Right ventricle myocardium superior (tissue), 1 donor: Measurements from ENCODE around the gene F8. TPM values are rescaled to one million over a fixed set of nuclear protein-coding genes. Genes with fewer than 3 reads are reported as not detected.
A peak's percentile ranks its signal among the peaks of the same experiment; 100 is the strongest.

Experiments used
- ATAC-seq: fragments of 200-7000 bp; cut with Tn5 transposase; one replicate; pipeline ENCODE4 v1.9.1; 2020; ENCODE audit warnings: mild to moderate bottlenecking; ENCODE audit not compliant: poor library complexity
- DNase-seq: peaks from one replicate; pipeline ENCODE4 v3.0.0-alpha.2; 2020
- intact Hi-C: fragments of 100-400 bp; cut with DNase I; formaldehyde crosslinking; loops from one replicate; pipeline ENCODE4 v1.11.2; 2022
- microRNA-seq: library from miRNA; unstranded; fragments of <30 nt; microRNA quantifications from one replicate; pipeline ENCODE4 v1.2.0, GENCODE V29; 2020
- total RNA-seq: library from RNA; stranded (reverse); fragmentation: NEBNext Ultra II Directional; extraction: Animal tissue kit (Norgen Biotek cat#: 25700); gene quantifications from one replicate; pipeline ENCODE4 v1.2.1, GENCODE V29; 2021
- donor health status: DM: no; HTN: yes; CAD: no; lungs with severe emphysema.

The F8 gene
- total RNA-seq, 1 donor from 2014 or later, result 38.9 TPM

DNA sequence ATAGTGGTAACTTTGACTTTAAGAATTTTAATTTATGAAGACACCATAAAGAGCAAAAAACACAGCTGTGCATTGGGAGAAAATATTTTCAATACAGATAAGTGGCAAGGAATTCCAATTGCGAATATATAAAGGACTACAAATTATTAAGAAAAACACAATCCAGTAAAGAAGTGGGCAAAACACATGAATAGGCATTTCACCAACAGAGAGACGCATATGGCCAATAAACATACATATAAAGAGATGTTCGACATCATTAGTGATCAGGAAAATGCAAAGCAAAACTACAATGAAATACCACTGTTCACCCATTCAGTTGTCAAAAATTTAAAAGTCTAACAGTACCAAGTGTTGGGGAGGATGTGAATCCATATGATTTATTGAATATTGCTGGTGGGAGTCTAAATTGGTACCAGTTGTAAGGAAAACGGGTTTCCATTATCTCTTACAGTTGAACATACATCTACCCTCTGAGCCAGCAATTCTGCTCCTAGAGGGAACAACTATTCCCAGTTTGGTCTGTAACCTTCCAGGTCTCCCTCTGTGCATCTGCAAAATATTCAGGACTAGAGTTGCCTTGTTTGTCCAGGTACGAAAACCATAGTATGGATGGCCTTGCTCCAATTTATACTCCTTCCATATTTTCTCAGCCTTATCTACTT is 215.6 kb downstream of the F8 start:
- intact Hi-C loops, result no loop called here
- ATAC-seq (no peak), DNase-seq (no peak)

DNA sequence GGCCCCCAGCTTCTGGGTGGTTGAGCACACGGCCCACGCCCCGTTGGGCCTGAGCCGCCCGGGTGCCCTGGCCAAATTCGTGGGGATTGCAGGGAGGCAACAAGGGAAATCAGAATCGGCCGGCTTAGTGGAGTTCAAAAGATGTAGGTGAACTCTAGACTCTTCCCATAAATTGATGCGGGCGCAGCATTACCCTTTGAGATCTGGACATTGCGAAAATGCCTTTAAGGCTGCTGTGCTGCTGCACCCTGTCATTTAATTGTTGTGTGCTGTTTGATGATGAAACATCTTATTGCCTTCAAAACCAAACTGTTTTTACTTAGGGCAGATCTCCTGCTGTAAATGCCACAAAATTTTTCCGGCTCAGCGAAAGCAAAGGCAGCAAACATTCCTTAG is 216.8 kb downstream of the F8 start:
- peak; percentile 31 for ATAC-seq
- intact Hi-C loops, result no loop called here
- DNase-seq, result no peak

DNA sequence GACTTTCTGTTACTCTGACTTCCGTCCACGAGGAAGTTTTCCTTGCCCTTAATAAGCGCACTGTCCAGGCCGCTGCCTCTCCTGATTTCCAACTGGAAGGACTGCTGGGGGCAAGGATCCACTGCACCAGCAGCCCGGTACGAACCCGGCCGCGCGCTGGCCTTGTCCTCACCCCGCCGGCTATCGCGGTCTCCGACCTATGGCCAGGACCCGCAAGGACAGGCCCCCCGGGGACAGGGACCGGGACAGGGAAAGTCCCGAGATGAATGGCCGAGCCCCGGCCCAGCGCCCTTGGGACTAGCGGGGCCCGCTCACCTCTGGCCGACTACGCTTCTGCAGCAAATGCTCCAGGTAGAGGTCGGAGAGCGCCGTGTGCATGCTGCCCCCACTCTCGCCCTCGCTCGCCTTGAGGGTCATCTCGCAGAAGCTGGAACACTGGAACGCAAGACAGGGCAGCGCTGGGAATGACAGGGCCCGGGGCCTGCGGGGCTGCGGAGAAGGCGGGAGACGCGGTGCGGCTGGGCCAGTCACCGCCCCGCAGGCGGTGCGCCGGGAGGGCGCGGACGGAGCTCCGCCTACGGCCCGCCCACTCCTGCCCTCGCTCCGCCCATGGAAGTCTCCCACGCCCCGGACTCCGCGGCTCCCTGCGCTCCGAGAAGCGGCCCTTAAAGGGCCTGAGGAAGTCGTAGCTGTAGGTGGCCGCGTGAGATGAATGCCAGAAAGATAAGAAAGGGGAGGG is 217.4 kb downstream of the F8 start, which contains the start of gene MPP1:
MPP1 (minus strand) TSS at position 529 of the 739 bp plus-strand sequence; CDS start at position 417, 112 bp downstream.
- ATAC-seq (peak; percentile 99), DNase-seq (peak; percentile 85)
- intact Hi-C loops, result no loop called here

DNA sequence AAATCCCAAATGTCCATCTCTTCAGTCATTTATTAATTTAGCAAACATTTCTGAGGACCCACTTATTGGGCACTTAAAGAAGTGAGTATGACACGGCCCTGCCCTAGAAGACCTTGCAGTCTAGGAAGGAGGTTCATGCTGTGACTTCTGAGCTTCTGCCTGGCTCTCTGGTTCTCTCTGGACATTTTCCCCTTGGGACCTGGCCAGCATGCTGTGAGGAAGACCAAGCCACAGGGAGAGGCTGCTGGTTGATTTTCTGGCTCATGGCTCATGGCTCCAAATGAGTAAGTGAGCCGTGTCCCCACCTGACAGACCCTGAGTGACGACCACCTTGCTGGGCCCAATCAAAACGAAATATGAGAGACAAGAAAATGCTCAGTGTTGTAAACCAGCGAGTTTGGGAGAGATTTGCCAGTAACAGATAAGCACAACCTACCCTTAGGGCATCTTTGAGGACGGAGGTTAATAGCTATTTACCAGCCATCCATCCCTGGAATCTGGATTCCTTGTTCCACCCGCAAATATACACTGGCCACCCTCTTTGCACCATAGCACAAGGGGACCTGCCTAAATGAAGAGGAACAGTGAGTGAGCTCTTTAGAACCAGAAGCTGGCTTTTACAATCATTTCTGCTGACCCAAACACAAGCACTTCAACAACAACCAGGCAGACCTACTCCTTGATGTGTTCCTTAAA is 218.1 kb downstream of the F8 start:
- DNase-seq (no peak), ATAC-seq (peak; percentile 3)
- intact Hi-C loops, result no loop called here

DNA sequence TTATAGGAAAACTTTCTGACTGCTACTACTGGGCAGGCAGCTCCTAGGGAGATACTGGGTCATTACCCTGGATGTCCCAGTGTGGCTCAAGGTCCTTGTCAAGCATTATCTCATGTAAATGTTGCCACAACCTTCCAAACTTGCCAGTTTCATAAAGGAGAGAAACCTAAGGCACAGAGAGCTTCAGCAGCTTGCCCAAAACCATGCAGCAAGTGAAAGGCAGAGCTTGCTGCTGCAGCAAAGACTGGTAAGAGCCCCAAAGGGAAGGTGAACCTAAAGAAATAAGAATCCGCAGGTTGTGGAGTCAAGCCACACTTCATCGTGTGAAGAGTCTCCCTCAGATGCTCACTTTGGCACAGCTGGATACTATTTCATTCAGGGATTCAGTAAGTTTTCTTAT is 219.6 kb downstream of the F8 start:
- DNase-seq (no peak), ATAC-seq (no peak)
- intact Hi-C loops, result no loop called here

DNA sequence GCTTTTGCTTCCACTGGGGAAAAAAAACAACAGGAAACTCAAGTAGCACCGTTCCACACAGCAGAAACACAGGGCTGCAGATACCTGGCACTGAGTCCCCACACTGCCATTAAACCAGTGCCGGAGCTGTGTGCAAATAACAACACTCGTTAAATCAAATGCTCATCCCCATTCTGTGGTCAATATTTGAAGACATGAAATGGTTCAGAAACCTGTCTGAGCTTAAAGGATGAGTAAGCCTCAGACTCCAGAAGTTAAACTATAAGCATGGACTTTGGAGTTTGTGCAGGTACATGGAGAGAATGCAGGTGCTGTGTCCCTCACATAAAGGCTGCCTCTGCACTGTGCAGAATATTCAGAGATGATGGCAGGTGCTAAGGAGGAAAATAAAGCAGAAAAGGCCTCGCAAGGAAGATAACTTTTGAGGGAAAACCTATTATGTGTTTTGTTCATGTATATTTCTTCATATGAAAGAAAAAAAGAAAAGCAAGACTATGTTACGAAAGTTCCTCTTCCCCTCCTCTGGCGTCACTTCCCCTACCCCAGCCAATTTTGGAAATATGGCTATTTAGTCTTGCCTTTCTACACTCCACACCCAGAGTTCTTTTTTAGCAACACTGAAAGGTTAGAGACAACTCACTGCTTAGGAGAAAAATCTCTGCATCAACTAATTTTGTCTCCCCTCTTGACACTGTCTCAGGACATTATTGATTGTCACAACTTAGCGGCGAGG is 221.9 kb downstream of the F8 start:
- intact Hi-C loops, result no loop called here

DNA sequence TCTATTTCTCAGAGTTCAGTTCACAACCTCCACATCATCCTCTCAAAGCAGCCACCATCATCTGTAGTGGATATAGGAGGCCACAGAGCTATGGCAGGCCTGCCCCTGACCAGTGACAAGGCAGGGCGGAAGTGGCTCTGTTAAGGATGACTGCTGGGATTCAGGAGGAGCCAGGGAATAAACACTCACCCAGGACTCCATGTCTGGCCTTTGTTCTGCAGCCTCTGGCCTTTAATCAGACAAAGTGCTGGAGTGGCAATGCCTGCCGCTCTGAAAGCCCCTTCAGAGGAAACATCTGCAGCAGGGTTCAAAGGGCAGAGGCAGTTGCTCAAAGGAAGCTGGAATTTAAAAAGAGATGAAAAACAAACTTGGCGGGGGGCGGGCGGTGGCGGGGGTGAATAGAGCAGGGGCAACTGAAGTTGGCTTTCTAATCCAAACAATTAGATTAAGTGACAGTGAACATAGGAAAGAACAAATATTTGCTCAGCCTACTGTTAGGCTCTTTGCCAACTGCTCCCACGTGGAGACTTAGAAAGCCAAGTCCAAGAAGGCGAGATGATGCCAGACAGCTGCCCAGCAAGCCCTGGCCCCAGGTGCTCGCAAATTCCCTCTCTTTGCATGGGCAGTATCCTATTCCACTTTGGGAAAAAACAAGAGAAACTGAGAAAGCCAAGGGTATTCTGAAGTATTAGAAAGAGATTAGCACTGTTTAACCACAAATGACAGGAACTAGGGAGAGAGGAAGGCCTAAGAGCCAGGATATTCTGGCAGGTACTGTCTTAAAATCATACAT is 222.8 kb downstream of the F8 start:
- intact Hi-C loops, result no loop called here
- ATAC-seq (no peak), DNase-seq (no peak)

More for the DNA sequence above, 221.9 kb downstream of the F8 start:
- DNase-seq (no peak), ATAC-seq (no peak)

DNA sequence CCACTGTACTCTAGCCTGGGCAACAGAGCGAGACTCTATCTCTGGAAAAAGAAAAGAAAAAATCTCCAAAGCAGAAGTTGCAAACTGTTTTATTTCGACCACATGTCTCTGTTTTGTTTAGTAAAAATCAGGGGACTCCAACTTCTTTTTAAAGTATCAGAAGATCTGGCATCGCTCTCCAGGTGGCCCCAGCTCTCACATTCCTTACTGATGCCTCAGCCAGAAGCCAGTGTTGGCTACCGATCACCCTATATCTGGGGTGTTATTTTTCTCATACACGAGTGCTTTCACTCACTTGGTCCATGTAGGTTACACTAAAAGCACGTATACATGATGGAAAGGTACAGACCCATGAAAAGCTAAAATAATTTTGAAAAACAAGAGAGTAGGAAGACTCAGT is 225.5 kb downstream of the F8 start:
- ATAC-seq (no peak), DNase-seq (no peak)
- intact Hi-C loops, result no loop called here

DNA sequence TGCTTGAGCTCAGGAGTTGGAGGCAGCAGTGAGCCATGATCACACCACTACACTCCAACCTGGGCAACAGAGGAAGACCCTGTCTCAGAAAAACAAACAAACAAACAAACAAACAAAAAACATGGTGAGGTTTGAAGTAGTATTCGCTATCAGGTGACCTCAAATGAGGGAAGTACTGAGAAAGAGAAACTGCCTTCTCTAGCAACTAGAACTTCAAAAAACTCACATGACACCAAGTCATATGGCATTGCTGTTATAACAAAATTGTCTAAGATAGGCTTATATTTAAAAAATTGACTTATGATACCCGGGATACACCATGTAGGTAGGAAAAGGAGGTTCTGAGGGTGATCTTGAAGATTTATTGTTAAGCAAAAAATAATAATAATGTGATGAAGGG is 227.5 kb downstream of the F8 start:
- ATAC-seq (no peak), DNase-seq (no peak)
- intact Hi-C loops, result no loop called here

DNA sequence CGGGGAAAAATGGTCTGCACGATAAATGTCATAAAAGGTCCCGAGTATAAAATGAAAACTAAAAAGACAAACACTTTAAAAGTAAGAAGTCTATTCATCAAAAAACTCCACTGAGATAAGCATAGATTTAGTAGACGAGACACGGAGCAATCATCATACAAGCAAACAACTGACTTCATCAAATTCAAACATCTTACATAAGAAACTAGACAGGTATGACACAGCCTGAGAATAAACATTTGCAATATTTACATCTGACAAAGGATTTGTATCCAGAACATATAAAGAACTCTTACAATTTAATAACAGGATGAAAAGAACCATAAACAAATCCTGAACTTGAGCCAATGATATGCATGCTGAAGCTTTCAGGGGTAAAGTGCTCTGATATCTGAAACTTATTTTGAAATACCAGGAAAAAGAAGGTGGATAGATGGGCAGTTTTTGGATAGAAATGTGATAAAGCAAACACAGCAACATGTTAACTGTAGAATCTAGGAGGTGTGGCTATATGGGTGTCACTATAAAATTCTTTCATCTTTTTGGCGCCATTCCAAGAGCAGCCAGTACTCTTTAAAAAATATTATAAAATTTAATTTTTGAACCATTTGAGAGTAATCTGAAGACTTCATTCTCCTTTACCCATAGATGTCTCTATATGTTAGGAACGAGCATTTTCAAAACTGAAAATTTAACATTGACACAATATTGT is 229.3 kb downstream of the F8 start:
- DNase-seq (no peak), ATAC-seq (no peak)
- intact Hi-C loops, result no loop called here

DNA sequence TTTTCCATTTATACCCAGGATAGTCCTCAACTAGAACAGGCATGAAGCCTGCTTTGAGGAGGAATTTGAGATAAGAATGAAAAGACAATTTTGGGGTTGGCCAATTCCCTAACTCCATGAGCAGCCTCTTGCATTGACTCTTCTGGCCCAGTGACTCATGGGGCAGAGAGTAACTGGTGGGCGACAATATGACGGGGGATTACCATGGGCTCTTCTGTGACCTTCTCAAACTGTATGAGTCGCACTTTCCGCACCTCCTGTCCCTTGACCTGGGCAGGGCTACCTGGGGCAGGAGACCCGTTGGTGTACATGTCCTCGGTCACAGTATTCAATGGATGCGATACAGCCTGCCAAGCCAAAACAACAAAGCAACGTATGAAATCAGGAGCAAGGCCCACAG is 230.6 kb downstream of the F8 start:
- DNase-seq, result no peak
- intact Hi-C loops, result no loop called here
- ATAC-seq, result no peak

DNA sequence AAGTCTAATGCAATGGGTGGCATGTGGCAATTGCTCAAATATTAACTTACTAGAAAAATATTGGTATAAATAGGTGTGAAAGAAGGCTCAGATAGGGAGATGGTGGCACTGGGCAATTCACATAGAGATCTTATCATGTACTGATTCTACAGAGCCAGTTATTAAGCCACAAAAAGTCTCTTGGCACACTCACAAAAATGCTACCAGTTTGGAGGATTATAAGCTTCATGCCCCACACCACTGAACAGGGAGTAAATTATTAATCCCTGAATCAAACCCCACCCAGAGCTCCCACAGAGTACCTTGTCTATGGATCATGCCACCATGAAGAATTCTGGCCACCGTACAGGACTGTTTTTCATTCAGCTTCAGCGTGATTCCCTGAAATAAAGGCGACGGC is 231.1 kb downstream of the F8 start:
- intact Hi-C loops, result no loop called here
- ATAC-seq (no peak), DNase-seq (no peak)

Small RNAs within 50 kb of the gene (microRNA-seq; reads per million reads assigned to microRNA genes)
- gene MIR1184-1, result not detected

Other genes with a start within 250 kb of the F8 start
- gene MPP1, start 217.2 kb downstream of the F8 start, total RNA-seq, result 37.7 TPM
- gene SMIM9, start 188.1 kb downstream of the F8 start, total RNA-seq, result not detected
- 29.6 TPM for gene F8A1, start 136.4 kb downstream of the F8 start, total RNA-seq
- gene FUNDC2, start 4.1 kb upstream of the F8 start, total RNA-seq, result 366 TPM
- 23.3 TPM for gene CMC4, start 48.4 kb upstream of the F8 start, total RNA-seq
- gene MTCP1, start 48.4 kb upstream of the F8 start, total RNA-seq, result 59.2 TPM
- 18.4 TPM for gene BRCC3, start 48.8 kb upstream of the F8 start, total RNA-seq
- gene VBP1, start 193.7 kb upstream of the F8 start, total RNA-seq, result 72.7 TPM
- gene RAB39B, start 241.8 kb upstream of the F8 start, total RNA-seq, result not detected